Mesendoderm (in vitro differentiated cells): Measurements from ENCODE around the gene CBS.

ENCODE experiments used
- DNase-seq: peaks from one replicate; pipeline ENCODE4 v3.0.0; 2013
- H2AK5ac ChIP-seq: 2 replicates; pipeline ENCODE4 v1.6.1; 2013; ENCODE audit warnings: low read length, inconsistent platforms
- H2BK120ac ChIP-seq: 2 replicates; pipeline ENCODE4 v1.6.1; 2013; ENCODE audit warnings: low read depth, mild to moderate bottlenecking, low read length, moderate library complexity, mixed read lengths
- H2BK15ac ChIP-seq: replicated peaks from 2 replicates; pipeline ENCODE4 v1.6.1; 2013; ENCODE audit warnings: low read depth, mild to moderate bottlenecking, moderate library complexity
- H2BK5ac ChIP-seq: 2 replicates; pipeline ENCODE4 v1.6.1; 2013; ENCODE audit warnings: low read length, inconsistent platforms
- H3K18ac ChIP-seq: 2 replicates; pipeline ENCODE4 v1.6.1; 2013; ENCODE audit warnings: mild to moderate bottlenecking, low read length, mixed read lengths
- H3K23ac ChIP-seq: one replicate; pipeline ENCODE4 v1.6.1; 2013; ENCODE audit warnings: low read length
- H3K27ac ChIP-seq: 2 replicates; pipeline ENCODE4 v1.5.1; 2013; ENCODE audit warnings: low read depth, mild to moderate bottlenecking, inconsistent platforms, low read length, moderate library complexity
- H3K27me3 ChIP-seq: 2 replicates; pipeline ENCODE4 v1.6.1; 2013; ENCODE audit warnings: low read length, control low read depth, mild to moderate bottlenecking, inconsistent platforms; ENCODE audit not compliant: insufficient read depth, poor library complexity
- H3K36me3 ChIP-seq: 2 replicates; pipeline ENCODE4 v1.6.1; 2013; ENCODE audit warnings: low read length, inconsistent platforms; ENCODE audit not compliant: control insufficient read depth, insufficient read depth
- H3K4ac ChIP-seq: one replicate; pipeline ENCODE4 v1.6.1; 2013; ENCODE audit warnings: low read depth, mild to moderate bottlenecking, low read length, moderate library complexity
- H3K4me1 ChIP-seq: 2 replicates; pipeline ENCODE4 v1.6.1; 2013; ENCODE audit warnings: low read depth, low read length, inconsistent platforms; ENCODE audit not compliant: control insufficient read depth
- H3K4me2 ChIP-seq: 2 replicates; pipeline ENCODE4 v1.6.1; 2013; ENCODE audit warnings: low read length
- H3K4me3 ChIP-seq: 2 replicates; pipeline ENCODE4 v1.5.1; 2013; ENCODE audit warnings: mild to moderate bottlenecking, low read length
- H3K56ac ChIP-seq: one replicate; pipeline ENCODE4 v1.6.1; 2013; ENCODE audit warnings: low read length
- H3K79me1 ChIP-seq: 2 replicates; pipeline ENCODE4 v1.6.1; 2013; ENCODE audit warnings: low read length, inconsistent platforms
- H3K79me2 ChIP-seq: 2 replicates; pipeline ENCODE4 v1.6.1; 2013; ENCODE audit warnings: mild to moderate bottlenecking, low read length; ENCODE audit not compliant: control insufficient read depth, insufficient read depth
- H3K9ac ChIP-seq: 2 replicates; pipeline ENCODE4 v1.6.1; 2013; ENCODE audit warnings: low read length, inconsistent platforms
- H4K5ac ChIP-seq: one replicate; pipeline ENCODE4 v1.6.1; 2013; ENCODE audit warnings: low read length
- H4K8ac ChIP-seq: one replicate; pipeline ENCODE4 v1.6.1; 2013; ENCODE audit warnings: low read depth, mild to moderate bottlenecking, control low read depth, low read length, moderate library complexity
- WGBS: extraction: QIAGEN DNeasy Blood & Tissue Kit; methylation state at CpG from one replicate; pipeline ENCODE4 v1.1.7; 2013; ENCODE audit warnings: low lambda C conversion rate, missing lambda C conversion rate; ENCODE audit not compliant: insufficient coverage; ENCODE audit errors: extremely low coverage; 5-methylcytosine and 5-hydroxymethylcytosine counted together

CBS gene

DNA sequence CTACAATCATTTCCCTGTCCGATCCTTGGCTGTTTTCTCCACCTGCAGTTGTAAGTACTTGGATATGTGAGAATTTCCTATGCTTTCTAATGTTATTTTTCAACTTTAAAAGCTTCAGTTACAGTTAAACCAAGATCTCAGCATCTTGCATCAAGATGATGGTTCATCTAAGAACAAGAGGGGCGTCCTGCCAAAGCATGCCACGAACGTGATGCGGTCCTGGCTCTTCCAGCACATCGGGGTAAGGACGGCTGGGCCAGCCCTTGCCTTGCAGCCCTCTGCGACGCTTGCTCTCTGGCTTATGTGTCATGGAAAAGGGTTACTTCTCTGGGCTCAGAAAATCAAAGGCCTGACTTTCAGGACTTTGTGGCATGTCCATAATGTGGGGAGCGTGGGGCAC lies 54.4 kb downstream of the CBS start:
- Histone ChIP-seq H3K27ac (no peak overlapping the region), H3K27me3 (no peaks in the 10 kb centered on the region), H4K8ac (no peak overlapping the region), H3K79me1 (no peaks in the 10 kb centered on the region), H3K23ac (no peak overlapping the region), H3K36me3 (peaks cover 6% of the 10 kb centered on the region), H3K18ac (no peak overlapping the region), H4K5ac (no peak overlapping the region), H3K4me3 (no peak overlapping the region), H3K4me1 (no peaks in the 10 kb centered on the region), H2BK15ac (no peak overlapping the region), H3K4ac (no peak overlapping the region), H3K4me2 (no peak overlapping the region), H3K9ac (no peak overlapping the region), H3K79me2 (no peaks in the 10 kb centered on the region), H2AK5ac (no peak overlapping the region), H2BK120ac (no peak overlapping the region), H2BK5ac (no peak overlapping the region), H3K56ac (no peak overlapping the region)
- no peak for DNase-seq
- WGBS = no CpG with 5 or more reads among the region's 10 CpGs

DNA sequence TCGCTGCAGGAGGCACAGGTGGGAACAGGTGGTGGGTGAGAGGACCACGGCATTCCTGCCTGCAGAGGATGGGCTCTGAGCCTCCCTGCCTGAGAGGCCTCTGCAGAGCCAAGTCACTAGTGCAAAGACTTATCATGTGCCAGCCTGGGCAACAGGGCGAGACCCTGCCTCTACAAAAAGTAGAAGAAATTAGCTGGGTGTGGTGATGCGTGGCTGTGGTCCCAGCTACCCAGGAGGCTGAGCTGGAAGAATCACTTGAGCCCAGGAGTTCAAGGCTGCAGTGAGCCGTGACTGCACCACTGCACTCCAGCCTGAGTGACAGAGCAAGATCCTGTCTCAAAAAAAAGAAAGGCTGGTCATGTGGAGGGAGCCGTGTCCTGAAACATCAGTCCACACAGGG lies 54.9 kb downstream of the CBS start:
- Histone ChIP-seq H3K36me3 (peaks cover 6% of the 10 kb centered on the region), H3K79me2 (no peaks in the 10 kb centered on the region), H3K18ac (no peak overlapping the region), H2AK5ac (no peak overlapping the region), H3K27me3 (no peaks in the 10 kb centered on the region), H3K56ac (no peak overlapping the region), H2BK120ac (no peak overlapping the region), H4K8ac (no peak overlapping the region), H3K79me1 (no peaks in the 10 kb centered on the region), H2BK5ac (no peak overlapping the region), H3K4ac (no peak overlapping the region), H3K4me1 (no peaks in the 10 kb centered on the region), H3K4me3 (no peak overlapping the region), H3K4me2 (no peak overlapping the region), H3K23ac (no peak overlapping the region), H3K27ac (no peak overlapping the region), H4K5ac (no peak overlapping the region), H2BK15ac (no peak overlapping the region), H3K9ac (no peak overlapping the region)
- WGBS = no CpG with 5 or more reads among the region's 6 CpGs
- DNase-seq = no peak

DNA sequence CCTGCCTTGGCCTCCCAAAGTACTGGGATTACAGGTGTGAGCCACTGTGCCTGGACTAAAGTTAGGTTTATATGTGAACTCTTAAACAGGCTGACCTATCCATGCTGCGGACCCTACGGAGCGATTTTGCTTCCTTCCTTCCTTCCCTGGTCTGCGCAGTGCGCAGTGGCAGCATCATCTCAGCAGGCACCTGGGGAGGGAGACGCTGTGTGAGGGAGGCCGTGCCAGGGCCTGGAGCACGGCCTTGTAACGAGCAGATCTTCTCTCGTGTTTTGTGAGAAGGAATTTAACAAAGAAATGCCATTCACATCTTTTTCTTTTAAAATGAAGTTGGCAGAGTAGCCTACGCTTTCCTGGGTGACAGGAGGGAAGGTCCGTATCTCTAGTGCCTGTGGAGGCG lies 55.5 kb downstream of the CBS start:
- Histone ChIP-seq H3K27ac (no peak overlapping the region), H3K79me1 (no peaks in the 10 kb centered on the region), H4K5ac (no peak overlapping the region), H3K9ac (no peak overlapping the region), H3K56ac (no peak overlapping the region), H4K8ac (no peak overlapping the region), H2BK15ac (no peak overlapping the region), H2BK120ac (no peak overlapping the region), H3K4me3 (no peak overlapping the region), H2AK5ac (no peak overlapping the region), H3K4me1 (no peaks in the 10 kb centered on the region), H3K18ac (no peak overlapping the region), H2BK5ac (no peak overlapping the region), H3K23ac (no peak overlapping the region), H3K36me3 (peaks cover 6% of the 10 kb centered on the region), H3K4me2 (no peak overlapping the region), H3K79me2 (no peaks in the 10 kb centered on the region), H3K4ac (no peak overlapping the region), H3K27me3 (no peaks in the 10 kb centered on the region)
- WGBS = no CpG with 5 or more reads among the region's 13 CpGs
- no peak for DNase-seq

DNA sequence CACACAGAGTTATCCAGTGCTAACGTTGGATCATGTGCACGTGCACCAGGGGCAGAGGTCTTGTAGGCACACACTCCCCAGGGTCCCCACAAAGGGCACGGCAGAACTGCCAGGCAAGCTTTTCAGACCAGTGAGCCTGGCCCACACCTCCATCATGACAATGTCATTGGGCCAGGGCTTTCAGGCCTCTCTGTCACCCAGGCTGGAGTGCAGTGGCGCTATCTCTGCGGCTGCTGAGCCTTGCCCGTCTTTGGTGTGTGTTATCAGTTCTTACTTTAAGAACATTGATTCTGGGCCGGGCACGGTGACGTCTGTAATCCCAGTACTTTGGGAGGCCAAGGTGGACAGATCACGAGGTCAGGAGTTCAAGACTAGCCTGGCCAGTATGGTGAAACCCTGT lies 57.1 kb downstream of the CBS start:
- H3K23ac ChIP-seq = no peak overlapping the region
- H3K9ac ChIP-seq = no peak overlapping the region
- no peak for DNase-seq
- no peak overlapping the region for H2BK5ac ChIP-seq
- WGBS = no CpG with 5 or more reads among the region's 10 CpGs
- H3K27ac ChIP-seq = no peak overlapping the region
- H2BK120ac ChIP-seq = no peak overlapping the region
- no peak overlapping the region for H3K4me2 ChIP-seq
- no peak overlapping the region for H3K4me3 ChIP-seq
- no peak overlapping the region for H3K4ac ChIP-seq
- no peak overlapping the region for H3K56ac ChIP-seq
- no peak overlapping the region for H4K5ac ChIP-seq
- no peak overlapping the region for H2AK5ac ChIP-seq
- H2BK15ac ChIP-seq = no peak overlapping the region
- no peaks in the 10 kb centered on the region for H3K4me1 ChIP-seq
- no peaks in the 10 kb centered on the region for H3K27me3 ChIP-seq
- no peaks in the 10 kb centered on the region for H3K79me2 ChIP-seq
- no peak overlapping the region for H3K18ac ChIP-seq
- H3K36me3 ChIP-seq = peaks cover 4% of the 10 kb centered on the region
- no peak overlapping the region for H4K8ac ChIP-seq
- no peaks in the 10 kb centered on the region for H3K79me1 ChIP-seq

DNA sequence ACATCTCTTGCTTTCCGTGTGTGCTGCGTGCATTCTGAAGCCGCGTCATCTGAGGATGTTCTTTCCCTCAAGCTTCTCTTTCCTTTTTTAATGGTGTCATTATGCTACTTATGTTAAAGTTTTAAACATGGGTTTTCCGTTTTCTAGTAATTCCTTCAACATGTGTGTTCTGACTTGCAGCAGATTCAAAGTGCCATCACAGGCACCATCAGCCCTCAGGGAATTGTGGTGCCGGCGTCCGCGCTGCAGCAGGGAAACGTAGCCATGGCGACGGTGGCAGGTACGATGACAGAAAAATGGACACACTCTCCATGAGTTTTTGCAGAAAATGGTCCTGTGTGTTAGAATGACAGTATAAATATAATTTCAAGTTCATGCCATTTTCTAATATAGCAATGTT lies 58.9 kb downstream of the CBS start:
- no peak overlapping the region for H3K4me2 ChIP-seq
- no peak overlapping the region for H3K9ac ChIP-seq
- H3K79me1 ChIP-seq = no peaks in the 10 kb centered on the region
- no peak overlapping the region for H3K4ac ChIP-seq
- no peak overlapping the region for H3K27ac ChIP-seq
- no peak overlapping the region for H3K56ac ChIP-seq
- no peak overlapping the region for H2AK5ac ChIP-seq
- H2BK5ac ChIP-seq = no peak overlapping the region
- H3K4me1 ChIP-seq = no peaks in the 10 kb centered on the region
- no peak overlapping the region for H4K8ac ChIP-seq
- H2BK120ac ChIP-seq = no peak overlapping the region
- peaks cover 7% of the 10 kb centered on the region for H3K36me3 ChIP-seq
- no peak overlapping the region for H3K4me3 ChIP-seq
- H3K23ac ChIP-seq = no peak overlapping the region
- no peak overlapping the region for H3K18ac ChIP-seq
- no peaks in the 10 kb centered on the region for H3K79me2 ChIP-seq
- no peak for DNase-seq
- WGBS = no CpG with 5 or more reads among the region's 13 CpGs
- H4K5ac ChIP-seq = no peak overlapping the region
- H3K27me3 ChIP-seq = no peaks in the 10 kb centered on the region
- H2BK15ac ChIP-seq = no peak overlapping the region

DNA sequence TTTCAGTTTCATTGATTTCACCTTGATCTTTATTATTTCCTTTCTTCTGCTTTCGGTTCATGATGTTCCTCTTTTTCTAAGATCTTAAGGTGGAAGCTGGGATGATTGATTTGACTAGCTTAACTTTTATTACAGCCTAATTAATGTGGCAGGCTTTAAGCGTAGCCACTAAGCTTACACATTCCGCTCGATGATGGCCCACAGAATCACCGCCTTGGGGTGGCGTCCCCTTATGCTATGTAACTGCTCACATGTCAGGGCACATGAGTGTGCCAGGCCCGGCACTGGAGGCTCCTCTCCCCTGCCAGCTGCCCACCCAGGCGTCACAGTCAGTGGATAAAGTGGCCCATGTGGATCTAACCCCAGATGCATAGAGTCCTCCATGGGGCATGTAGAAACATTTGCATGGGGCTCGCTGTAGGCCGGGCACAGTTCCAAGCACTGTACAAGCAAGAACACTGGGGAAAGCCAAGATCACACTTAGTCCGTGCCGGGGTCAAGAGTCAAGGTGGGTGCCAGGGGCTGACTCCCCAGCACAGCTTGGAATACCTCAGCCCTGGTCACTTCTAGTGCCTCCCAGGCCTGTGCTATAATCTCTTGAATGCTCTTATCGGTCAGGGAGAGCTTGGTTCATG lies 59.6 kb downstream of the CBS start:
- peaks cover 7% of the 10 kb centered on the region for H3K36me3 ChIP-seq

More for the DNA sequence above, 59.6 kb downstream of the CBS start:
- Histone ChIP-seq H3K18ac (no peak overlapping the region), H3K4me1 (no peaks in the 10 kb centered on the region), H3K56ac (no peak overlapping the region), H3K79me1 (no peaks in the 10 kb centered on the region), H3K4me3 (no peak overlapping the region), H3K4me2 (no peak overlapping the region), H4K5ac (no peak overlapping the region), H2BK15ac (no peak overlapping the region), H3K27me3 (no peaks in the 10 kb centered on the region), H2BK120ac (no peak overlapping the region), H3K4ac (no peak overlapping the region), H2AK5ac (no peak overlapping the region), H3K9ac (no peak overlapping the region), H3K23ac (no peak overlapping the region), H3K79me2 (no peaks in the 10 kb centered on the region), H2BK5ac (no peak overlapping the region), H3K27ac (no peak overlapping the region), H4K8ac (no peak overlapping the region)
- DNase-seq = no peak
- no CpG with 5 or more reads among the region's 13 CpGs for WGBS
